ENCODE results near the gene ARL9. TPM values are rescaled to one million over a fixed set of nuclear protein-coding genes. Genes with fewer than 3 reads are reported as not detected.

ARL9 gene
- total RNA-seq, 1 experiment from 2014 or later, result not detected

DNA sequence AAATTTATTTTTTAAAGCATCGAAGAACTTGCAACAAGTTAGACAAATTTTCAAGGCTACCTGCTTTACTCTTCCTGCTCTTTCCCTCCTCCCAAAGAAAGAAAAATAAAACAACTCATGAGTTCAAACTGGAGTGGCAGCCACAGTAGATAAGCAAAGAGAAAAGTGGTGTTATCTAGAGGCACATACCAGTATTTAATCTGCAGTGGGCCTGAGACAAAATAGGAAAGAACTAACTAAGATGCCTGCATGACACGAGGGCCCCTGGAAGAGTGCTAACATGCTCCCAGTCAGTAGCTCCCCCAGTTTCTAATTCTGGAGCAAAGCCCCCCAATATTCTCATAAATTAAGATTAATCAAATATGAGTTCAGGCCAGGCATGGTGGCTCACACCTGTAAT lies 7.9 kb downstream of the ARL9 start:
- no peak overlapping the region for H2AFZ ChIP-seq (ENCODE audit: low read length)
- H3K18ac ChIP-seq (ENCODE audit: insufficient read length, low read depth, low read length), result no peak overlapping the region
- Mint-ChIP-seq H3K27ac (no peak overlapping the region), H3K36me3 (ENCODE audit: insufficient read depth in 1 of 3, low read depth in 3 of 3) (no peaks in the 10 kb centered on the region), H3K4me3 (no peak overlapping the region), H3K4me1 (no peaks in the 10 kb centered on the region), H3K9me3 (no peaks in the 10 kb centered on the region), H3K27me3 (ENCODE audit: low read depth) (peaks cover 5% of the 10 kb centered on the region)
- no peak overlapping the region for H2AK5ac ChIP-seq (ENCODE audit: insufficient read length, low read length)
- H3K9me3 ChIP-seq (ENCODE audit: control insufficient read depth, low read depth, low read length), result no peaks in the 10 kb centered on the region
- H2BK12ac ChIP-seq (ENCODE audit: insufficient read length, low read depth, low read length), result no peak overlapping the region
- H4K91ac ChIP-seq (ENCODE audit: insufficient read length, low read depth, low read length), result no peak overlapping the region
- H3K23ac ChIP-seq (ENCODE audit: insufficient read length, low read depth, low read length), result no peak overlapping the region
- no peak for DNase-seq
- no peak overlapping the region for H2BK20ac ChIP-seq (ENCODE audit: low read depth, low read length, poor library complexity, severe bottlenecking)
- no peak overlapping the region for H3K9ac ChIP-seq (ENCODE audit: extremely low read depth, insufficient read length, low read length)
- no peaks in the 10 kb centered on the region for H3K79me2 ChIP-seq (ENCODE audit: insufficient read depth, low read length)
- H3K79me1 ChIP-seq (ENCODE audit: insufficient read depth, low read depth, low read length, poor library complexity, severe bottlenecking), result no peaks in the 10 kb centered on the region
- no peak overlapping the region for H4K5ac ChIP-seq (ENCODE audit: insufficient read length, low read depth, low read length)
- no peak overlapping the region for H3K4me2 ChIP-seq (ENCODE audit: insufficient read depth, insufficient read length, low read length)
- H3K27ac ChIP-seq (ENCODE audit: insufficient read length, low read depth, low read length), result no peak overlapping the region
- H4K20me1 ChIP-seq (ENCODE audit: control insufficient read depth, insufficient read depth, insufficient read length), result no peaks in the 10 kb centered on the region
- no peak overlapping the region for H4K8ac ChIP-seq (replicated peaks; ENCODE audit: insufficient read length, low read depth, low read length)
- H3K23me2 ChIP-seq (ENCODE audit: insufficient read length, low read depth, low read length, poor library complexity, severe bottlenecking), result no peaks in the 10 kb centered on the region
- H3K27me3 ChIP-seq (ENCODE audit: insufficient read depth, low read length), result no peaks in the 10 kb centered on the region
- no peak overlapping the region for H2BK15ac ChIP-seq (ENCODE audit: low read depth, low read length)
- no peak overlapping the region for H3K56ac ChIP-seq (ENCODE audit: insufficient read length, low read depth, low read length)
- no peak for TF ChIP-seq CTCF (conservative IDR thresholded peaks at IDR 0.05)
- no peaks in the 10 kb centered on the region for H3K4me1 ChIP-seq (ENCODE audit: insufficient read depth, low read length)
- H3K4ac ChIP-seq (ENCODE audit: low read depth, low read length), result no peak overlapping the region
- no CpG with 5 or more reads among the region's 2 CpGs for whole genome bisulfite sequencing (ENCODE audit: extremely low coverage, insufficient read length, low lambda C conversion rate)
- H3T11ph ChIP-seq (ENCODE audit: low read length), result no peak overlapping the region
- no peak overlapping the region for H2BK5ac ChIP-seq (ENCODE audit: insufficient read length, low read length)
- H2BK120ac ChIP-seq (ENCODE audit: low read depth, low read length, poor library complexity, severe bottlenecking), result no peak overlapping the region
- H3K14ac ChIP-seq (ENCODE audit: insufficient read depth, low read length), result no peak overlapping the region

Measured in H9 (cell line).